ENCODE measurements around the gene NAP1L1. TPM values are rescaled to one million over a fixed set of nuclear protein-coding genes. Genes with fewer than 3 reads are reported as not detected.

The NAP1L1 gene
- total and polyA plus RNA-seq, 2 experiments from 2014 or later, result 180 to 190 TPM

GRCh38 chr12:76085520-76085868 lies 1.0 kb upstream of the NAP1L1 start:
- Histone ChIP-seq H2AFZ (peak overlapping the region; percentile 89), H3K9me2 (ENCODE audit: insufficient read depth) (no peaks in the 10 kb centered on the region), H3K9me3 (ENCODE audit: low read depth) (no peaks in the 10 kb centered on the region), H3K36me3 (ENCODE audit: low read depth) (no peaks in the 10 kb centered on the region), H4K20me1 (ENCODE audit: insufficient read depth) (peaks cover 13% of the 10 kb centered on the region; the same call in 1 of the 2 replicates), H3K9ac (peak overlapping the region; percentile 97), H3F3A (ENCODE audit: insufficient read depth) (peaks cover 6% of the 10 kb centered on the region), H3K4me3 (peak overlapping the region; percentile 80), H3K27ac (peak overlapping the region; percentile 96), H3K4me2 (ENCODE audit: unreplicated experiment) (peak overlapping the region; percentile 92), H3K27me3 (replicated peaks; ENCODE audit: insufficient read depth) (no peaks in the 10 kb centered on the region), H3K79me2 (ENCODE audit: insufficient read depth) (peaks cover 38% of the 10 kb centered on the region), H3K4me1 (ENCODE audit: insufficient read depth) (peaks cover 30% of the 10 kb centered on the region)
- no peak for TF ChIP-seq EZH2 (IDR thresholded peaks at IDR 0.05; ENCODE audit: insufficient read depth, poor library complexity, severe bottlenecking)
- TF ChIP-seq EZH2phosphoT487 (IDR thresholded peaks at IDR 0.05; ENCODE audit: insufficient read depth, low read depth), result no peak
- whole genome bisulfite sequencing, 2 experiments (ENCODE audit: low coverage in 1 of 2, low lambda C conversion rate in 2 of 2, missing lambda C conversion rate in 2 of 2), result 35 to 53% methylated on average over 5 of the region's 5 CpGs
- in situ Hi-C loops (cut with MboI), result no loop called here
- peak; percentile 51 for DNase-seq

GRCh38 chr12:76084863-76085519 lies 506 bp upstream of the NAP1L1 start:
- peak overlapping the region; percentile 89 for H2AFZ ChIP-seq
- 2% methylated on average over 28 to 44 of the region's 44 CpGs for WGBS, 2 experiments (ENCODE audit: low coverage in 1 of 2, low lambda C conversion rate in 2 of 2, missing lambda C conversion rate in 2 of 2)

GRCh38 chr12:76083246-76083903 lies 1.1 kb downstream of the NAP1L1 start:
- in situ Hi-C loops (cut with MboI), result no loop called here
- Histone ChIP-seq H3K4me2 (ENCODE audit: unreplicated experiment) (peak overlapping the region; percentile 96), H3K9ac (peak overlapping the region; percentile 97), H3K9me3 (ENCODE audit: low read depth) (no peaks in the 10 kb centered on the region), H2AFZ (peak overlapping the region; percentile 89), H3K36me3 (ENCODE audit: low read depth) (0 out of 2 replicates have a peak, but pooled peaks cover 7% of the 10 kb centered on the region), H3K27ac (peak overlapping the region; percentile 96), H3K9me2 (ENCODE audit: insufficient read depth) (no peaks in the 10 kb centered on the region), H4K20me1 (ENCODE audit: insufficient read depth) (peaks cover 27% of the 10 kb centered on the region; the same call in 1 of the 2 replicates), H3K79me2 (ENCODE audit: insufficient read depth) (peaks cover 59% of the 10 kb centered on the region), H3F3A (ENCODE audit: insufficient read depth) (peaks cover 6% of the 10 kb centered on the region), H3K4me3 (peak overlapping the region; percentile 80), H3K4me1 (ENCODE audit: insufficient read depth) (peaks cover 30% of the 10 kb centered on the region), H3K27me3 (replicated peaks; ENCODE audit: insufficient read depth) (no peaks in the 10 kb centered on the region)
- DNase-seq, result peak; percentile 23
- no peak for TF ChIP-seq EZH2phosphoT487 (IDR thresholded peaks at IDR 0.05; ENCODE audit: insufficient read depth, low read depth)
- no peak for TF ChIP-seq EZH2 (IDR thresholded peaks at IDR 0.05; ENCODE audit: insufficient read depth, poor library complexity, severe bottlenecking)
- WGBS, 2 experiments (ENCODE audit: low coverage in 1 of 2, low lambda C conversion rate in 2 of 2, missing lambda C conversion rate in 2 of 2), result 1% methylated on average over 14 of the region's 14 CpGs

More at GRCh38 chr12:76084863-76085519, 506 bp upstream of the NAP1L1 start:
- Histone ChIP-seq H3K4me2 (ENCODE audit: unreplicated experiment) (peak overlapping the region; percentile 92), H3F3A (ENCODE audit: insufficient read depth) (peaks cover 6% of the 10 kb centered on the region), H3K79me2 (ENCODE audit: insufficient read depth) (peaks cover 43% of the 10 kb centered on the region), H3K27ac (peak overlapping the region; percentile 96), H3K4me3 (peak overlapping the region; percentile 80), H3K27me3 (replicated peaks; ENCODE audit: insufficient read depth) (no peaks in the 10 kb centered on the region), H3K9me3 (ENCODE audit: low read depth) (no peaks in the 10 kb centered on the region), H4K20me1 (ENCODE audit: insufficient read depth) (peaks cover 16% of the 10 kb centered on the region; the same call in 1 of the 2 replicates), H3K4me1 (ENCODE audit: insufficient read depth) (peaks cover 30% of the 10 kb centered on the region), H3K9ac (peak overlapping the region; percentile 97), H3K9me2 (ENCODE audit: insufficient read depth) (no peaks in the 10 kb centered on the region), H3K36me3 (ENCODE audit: low read depth) (no peaks in the 10 kb centered on the region)
- TF ChIP-seq EZH2phosphoT487 (IDR thresholded peaks at IDR 0.05; ENCODE audit: insufficient read depth, low read depth) (no peak), EZH2 (IDR thresholded peaks at IDR 0.05; ENCODE audit: insufficient read depth, poor library complexity, severe bottlenecking) (no peak)
- in situ Hi-C loops (cut with MboI), result no loop called here
- DNase-seq, result peak; percentile 92

- peak overlapping the region; percentile 80; the same call in 1 of the 2 replicates for H3K4me3 ChIP-seq
- no peak overlapping the region for H3K27ac ChIP-seq
- H3K9me3 ChIP-seq (ENCODE audit: low read depth), result no peaks in the 10 kb centered on the region
- H2AFZ ChIP-seq, result no peak overlapping the region
- H3K4me2 ChIP-seq (ENCODE audit: unreplicated experiment), result peak overlapping the region; percentile 96
- H3F3A ChIP-seq (ENCODE audit: insufficient read depth), result peaks cover 13% of the 10 kb centered on the region
- H3K27me3 ChIP-seq (replicated peaks; ENCODE audit: insufficient read depth), result no peaks in the 10 kb centered on the region
- peak overlapping the region; percentile 97; the same call in 1 of the 2 replicates for H3K9ac ChIP-seq
- TF ChIP-seq EZH2 (IDR thresholded peaks at IDR 0.05; ENCODE audit: insufficient read depth, poor library complexity, severe bottlenecking) (no peak), EZH2phosphoT487 (IDR thresholded peaks at IDR 0.05; ENCODE audit: insufficient read depth, low read depth) (no peak)
- peaks cover 27% of the 10 kb centered on the region; the same call in 1 of the 2 replicates for H4K20me1 ChIP-seq (ENCODE audit: insufficient read depth)
- DNase-seq, result no peak
- in situ Hi-C loops (cut with MboI), result no loop called here
- H3K79me2 ChIP-seq (ENCODE audit: insufficient read depth), result peaks cover 74% of the 10 kb centered on the region
- peaks cover 36% of the 10 kb centered on the region for H3K4me1 ChIP-seq (ENCODE audit: insufficient read depth)
- H3K9me2 ChIP-seq (ENCODE audit: insufficient read depth), result no peaks in the 10 kb centered on the region
- H3K36me3 ChIP-seq (ENCODE audit: low read depth), result peaks cover 10% of the 10 kb centered on the region; the same call in 1 of the 2 replicates
These were observed 2.6 kb downstream of the NAP1L1 start for GRCh38 chr12:76081909-76082308.

Measured in GM23248 (cell line).